Measurements from ENCODE around the gene EXOC2.

DNA sequence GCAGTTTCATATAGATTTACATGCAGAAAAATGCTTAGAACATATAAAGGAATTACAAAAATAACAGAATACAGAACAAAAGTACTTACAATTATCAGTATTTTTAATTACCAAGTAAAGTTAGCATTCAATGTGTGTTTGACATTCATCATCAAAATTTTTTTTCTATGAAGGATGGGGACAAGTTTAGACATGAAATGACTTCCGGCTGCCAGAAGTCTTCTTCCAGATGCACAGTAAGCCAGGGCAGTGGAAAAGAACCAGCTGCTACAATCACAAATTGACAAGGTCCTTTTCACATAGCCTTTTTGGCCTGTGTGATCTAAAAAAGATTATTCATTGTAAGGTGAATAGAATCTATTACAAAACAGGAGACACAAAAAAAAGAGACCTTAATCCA is 109.8 kb downstream of the EXOC2 start:
- TF ChIP-seq EZH2 (IDR thresholded peaks at IDR 0.05; ENCODE audit: borderline replicate concordance, insufficient read depth, low read depth, low read length, poor library complexity, severe bottlenecking), result no peak
- TF ChIP-seq, protein P1, sequence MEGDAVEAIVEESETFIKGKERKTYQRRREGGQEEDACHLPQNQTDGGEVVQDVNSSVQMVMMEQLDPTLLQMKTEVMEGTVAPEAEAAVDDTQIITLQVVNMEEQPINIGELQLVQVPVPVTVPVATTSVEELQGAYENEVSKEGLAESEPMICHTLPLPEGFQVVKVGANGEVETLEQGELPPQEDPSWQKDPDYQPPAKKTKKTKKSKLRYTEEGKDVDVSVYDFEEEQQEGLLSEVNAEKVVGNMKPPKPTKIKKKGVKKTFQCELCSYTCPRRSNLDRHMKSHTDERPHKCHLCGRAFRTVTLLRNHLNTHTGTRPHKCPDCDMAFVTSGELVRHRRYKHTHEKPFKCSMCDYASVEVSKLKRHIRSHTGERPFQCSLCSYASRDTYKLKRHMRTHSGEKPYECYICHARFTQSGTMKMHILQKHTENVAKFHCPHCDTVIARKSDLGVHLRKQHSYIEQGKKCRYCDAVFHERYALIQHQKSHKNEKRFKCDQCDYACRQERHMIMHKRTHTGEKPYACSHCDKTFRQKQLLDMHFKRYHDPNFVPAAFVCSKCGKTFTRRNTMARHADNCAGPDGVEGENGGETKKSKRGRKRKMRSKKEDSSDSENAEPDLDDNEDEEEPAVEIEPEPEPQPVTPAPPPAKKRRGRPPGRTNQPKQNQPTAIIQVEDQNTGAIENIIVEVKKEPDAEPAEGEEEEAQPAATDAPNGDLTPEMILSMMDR (IDR thresholded peaks at IDR 0.05), result no peak

Measured in B cell (primary cell).